Coronary artery (tissue), 2 donors: Measurements from ENCODE around the gene GALNT7.

Experiments used
- DNase-seq: peaks from one replicate; pipeline ENCODE4 v3.0.0-alpha.2; 2017; ENCODE audit warnings: low spot score
- H3K27ac ChIP-seq, 2 donors: fragments of 200-600 bp; sonication (generic); one replicate each; pipeline ENCODE4 v1.5.1; 2016 to 2019
- H3K4me3 ChIP-seq: fragments of 200-600 bp; sonication (generic); 2 replicates; pipeline ENCODE4 v1.5.1; 2016; ENCODE audit warnings: mild to moderate bottlenecking, moderate library complexity
- TF ChIP-seq, protein P1 (sequence below): fragments of 200-600 bp; sonication (generic); IDR thresholded peaks from one replicate; pipeline ENCODE4 v1.5.1; 2019; ENCODE audit warnings: antibody characterized with exemption

Gene GALNT7

DNA sequence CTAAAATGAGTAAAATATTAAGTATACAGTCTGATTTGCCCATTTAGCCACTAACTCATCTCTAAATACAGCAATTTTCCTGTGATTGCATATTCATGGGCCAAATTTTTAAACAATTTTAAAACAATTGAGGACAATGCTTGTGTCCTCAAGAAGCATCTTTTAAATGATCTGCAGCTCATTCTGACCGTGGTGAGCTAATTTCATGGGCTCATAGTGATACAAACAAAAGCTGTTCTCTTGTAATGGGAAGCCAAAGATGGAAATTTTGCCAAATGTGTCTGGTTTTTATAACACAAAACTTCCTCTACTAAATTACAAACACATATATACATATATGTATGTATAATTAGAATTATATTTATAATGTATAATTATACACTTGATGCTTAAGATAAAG lies 125.8 kb downstream of the GALNT7 start:
- no peak overlapping the region for H3K4me3 ChIP-seq
- TF ChIP-seq, protein P1, sequence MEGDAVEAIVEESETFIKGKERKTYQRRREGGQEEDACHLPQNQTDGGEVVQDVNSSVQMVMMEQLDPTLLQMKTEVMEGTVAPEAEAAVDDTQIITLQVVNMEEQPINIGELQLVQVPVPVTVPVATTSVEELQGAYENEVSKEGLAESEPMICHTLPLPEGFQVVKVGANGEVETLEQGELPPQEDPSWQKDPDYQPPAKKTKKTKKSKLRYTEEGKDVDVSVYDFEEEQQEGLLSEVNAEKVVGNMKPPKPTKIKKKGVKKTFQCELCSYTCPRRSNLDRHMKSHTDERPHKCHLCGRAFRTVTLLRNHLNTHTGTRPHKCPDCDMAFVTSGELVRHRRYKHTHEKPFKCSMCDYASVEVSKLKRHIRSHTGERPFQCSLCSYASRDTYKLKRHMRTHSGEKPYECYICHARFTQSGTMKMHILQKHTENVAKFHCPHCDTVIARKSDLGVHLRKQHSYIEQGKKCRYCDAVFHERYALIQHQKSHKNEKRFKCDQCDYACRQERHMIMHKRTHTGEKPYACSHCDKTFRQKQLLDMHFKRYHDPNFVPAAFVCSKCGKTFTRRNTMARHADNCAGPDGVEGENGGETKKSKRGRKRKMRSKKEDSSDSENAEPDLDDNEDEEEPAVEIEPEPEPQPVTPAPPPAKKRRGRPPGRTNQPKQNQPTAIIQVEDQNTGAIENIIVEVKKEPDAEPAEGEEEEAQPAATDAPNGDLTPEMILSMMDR, result no peak
- H3K27ac ChIP-seq, result no peak overlapping the region
- no peak for DNase-seq

GRCh38 chr4:173301518-173302201 lies 133.0 kb downstream of the GALNT7 start:
- DNase-seq, result no peak
- H3K4me3 ChIP-seq, result no peak overlapping the region
- no peak overlapping the region for H3K27ac ChIP-seq
- TF ChIP-seq, protein P1, result peak; percentile 42

DNA sequence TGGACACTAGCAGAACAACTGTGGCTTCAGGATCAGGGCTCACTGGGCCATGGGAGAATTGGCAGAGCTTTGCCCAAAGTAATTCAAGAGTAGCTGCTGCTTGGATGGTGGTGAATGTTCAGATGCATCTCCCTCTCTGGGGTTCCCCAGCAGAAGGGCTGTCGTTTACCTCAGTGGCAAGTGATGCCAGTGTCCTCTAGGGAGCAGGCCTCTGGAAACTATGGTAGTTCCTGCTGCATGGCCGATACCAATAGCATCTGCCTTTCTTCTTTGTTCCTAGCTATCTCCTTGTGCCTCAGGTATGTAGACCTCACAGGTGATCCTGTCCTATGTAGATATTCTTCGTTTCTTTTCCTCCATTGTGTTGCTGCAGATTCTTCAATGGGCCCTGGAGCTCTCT lies 139.2 kb downstream of the GALNT7 start:
- Histone ChIP-seq H3K4me3 (no peak overlapping the region), H3K27ac (no peak overlapping the region)
- TF ChIP-seq, protein P1, result no peak
- no peak for DNase-seq

DNA sequence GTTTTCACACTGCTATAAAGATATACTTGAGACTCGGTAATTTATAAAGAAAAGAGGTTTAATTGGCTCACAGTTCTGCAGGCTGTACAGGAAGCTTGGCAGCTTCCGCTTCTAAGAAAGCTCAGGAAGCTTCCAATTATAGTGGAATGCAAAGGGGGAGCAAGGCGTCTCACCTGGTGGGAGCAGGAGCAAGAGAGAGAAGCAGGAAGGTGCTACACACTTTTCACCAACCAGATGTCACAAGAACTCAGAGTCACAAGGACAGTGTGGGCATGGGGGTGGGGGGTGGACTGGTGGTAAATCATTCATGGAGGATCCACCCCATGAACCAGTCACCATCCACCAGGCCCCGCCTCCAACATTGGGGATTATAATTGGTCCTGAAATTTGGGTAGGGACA lies 142.8 kb downstream of the GALNT7 start:
- DNase-seq, result no peak
- Histone ChIP-seq H3K27ac (no peak overlapping the region), H3K4me3 (no peak overlapping the region)
- TF ChIP-seq, protein P1, result no peak

DNA sequence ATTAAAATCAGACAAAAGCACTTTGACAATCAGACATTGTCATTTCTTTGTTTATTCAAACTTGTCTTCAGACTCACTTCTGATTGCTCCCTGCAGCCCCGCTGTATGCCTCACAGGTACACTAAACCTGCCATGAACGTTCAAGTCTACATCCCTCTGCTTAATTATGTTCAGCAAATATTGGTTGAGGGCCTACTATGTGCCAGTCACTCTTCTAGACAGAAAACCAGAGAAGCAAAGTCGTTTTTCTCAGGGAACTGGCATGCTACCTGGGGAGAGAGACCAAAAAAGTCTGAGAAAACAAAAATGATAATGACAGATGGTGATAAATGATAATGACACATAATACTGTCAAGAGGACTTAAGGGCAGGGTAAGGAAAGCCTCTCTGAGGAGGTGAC lies 146.1 kb downstream of the GALNT7 start:
- no peak for DNase-seq
- Histone ChIP-seq H3K4me3 (no peak overlapping the region), H3K27ac (no peak overlapping the region)
- TF ChIP-seq, protein P1, result no peak

DNA sequence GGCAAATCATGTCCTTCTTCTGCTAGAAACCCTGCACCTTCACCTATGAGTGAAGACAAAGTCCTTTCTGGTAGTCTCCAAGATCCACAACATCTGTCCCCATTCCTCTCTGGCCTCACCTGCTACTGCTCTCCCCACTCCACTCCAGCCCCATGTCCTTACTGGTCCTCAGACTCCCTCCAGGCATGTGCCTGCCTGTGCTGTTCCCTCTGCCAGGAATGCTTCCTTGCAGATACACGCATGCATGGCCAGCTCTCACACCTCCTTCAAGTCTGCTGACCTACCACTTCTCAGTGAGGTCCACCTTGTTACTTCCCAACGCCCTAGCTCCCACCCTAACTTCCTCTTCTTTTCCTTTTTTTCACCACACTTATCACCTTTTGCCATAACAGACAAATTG lies 147.4 kb downstream of the GALNT7 start:
- TF ChIP-seq, protein P1, result no peak
- H3K27ac ChIP-seq, result no peak overlapping the region
- no peak overlapping the region for H3K4me3 ChIP-seq
- no peak for DNase-seq

- Histone ChIP-seq H3K4me3 (no peak overlapping the region), H3K27ac (no peak overlapping the region)
- no peak for DNase-seq
- TF ChIP-seq, protein P1, result no peak
Observed at GRCh38 chr4:173317004-173317403, 148.4 kb downstream of the GALNT7 start.
